Gastrocnemius medialis (tissue), 4 donors: ENCODE data around the gene PIK3R6. TPM values are rescaled to one million over a fixed set of nuclear protein-coding genes. Genes with fewer than 3 reads are reported as not detected.

Source experiments
- ATAC-seq, 2 donors: fragments of 150-250 bp; one replicate each; pipeline ENCODE4 v1.9.1; 2016
- DNase-seq, 2 donors: peaks; one replicate each; pipeline ENCODE4 v3.0.0-alpha.2; 2019
- H3K27ac ChIP-seq, 4 donors: fragments of 200-600 bp; sonication (generic); 1 replicate in 1 of 4; 2 replicates in 3 of 4; pipeline ENCODE4 v1.5.1; 2016 to 2018; ENCODE audit warnings: mild to moderate bottlenecking in 2 of 4, moderate library complexity in 1 of 4
- H3K27me3 ChIP-seq, 3 donors: fragments of 200-600 bp; sonication (generic) in 2 of 3; 1 replicate in 1 of 3; 2 replicates in 2 of 3; pipeline versions ENCODE4 v1.5.1 to v1.6.0; 2016 to 2019; ENCODE audit warnings: mild to moderate bottlenecking in 1 of 3, moderate library complexity in 1 of 3
- H3K36me3 ChIP-seq, 2 donors: fragments of 200-600 bp; sonication (generic) in 1 of 2; one replicate each; pipeline ENCODE4 v1.5.1; 2017 to 2018
- H3K4me1 ChIP-seq, 2 donors: fragments of 200-600 bp; sonication (generic) in 1 of 2; one replicate each; pipeline ENCODE4 v1.5.1; 2016 to 2017; ENCODE audit warnings: mild to moderate bottlenecking in 2 of 2
- H3K4me3 ChIP-seq, 4 donors: fragments of 200-600 bp; sonication (generic) in 3 of 4; 1 replicate in 1 of 4; 2 replicates in 3 of 4; pipeline ENCODE4 v1.5.1; 2016 to 2019; ENCODE audit warnings: mild to moderate bottlenecking in 2 of 4
- H3K9me3 ChIP-seq, 3 donors: fragments of 200-600 bp; sonication (generic) in 2 of 3; 1 replicate in 1 of 3; 2 replicates in 2 of 3; pipeline ENCODE4 v1.5.1; 2016 to 2019
- CTCF ChIP-seq, 5 experiments: fragments of 450-650 bp in 3 of 5; fragments of 200-600 bp in 2 of 5; sonication (generic) in 2 of 5; IDR thresholded peaks in 4 of 5; conservative IDR thresholded peaks in 1 of 5; 1 replicate in 4 of 5; 2 replicates in 1 of 5; pipeline ENCODE4 v1.5.1; 2016 to 2019; ENCODE audit warnings: antibody characterized with exemption in 5 of 5, mild to moderate bottlenecking in 3 of 5, moderate library complexity in 3 of 5
- POLR2A ChIP-seq, 2 donors: fragments of 450-650 bp; IDR thresholded peaks; one replicate each; pipeline ENCODE4 v1.6.1; 2017; ENCODE audit warnings: antibody characterized with exemption in 2 of 2, mild to moderate bottlenecking in 2 of 2, moderate library complexity in 2 of 2
- in situ Hi-C, 4 donors: fragments of 200-750 bp; cut with MboI; loops; one replicate each; pipeline versions ENCODE4 v1.15.0 to v1.8.0; 2017; ENCODE audit warnings: low sequenced_read_pairs in 4 of 4
- intact Hi-C: fragments of 100-400 bp; cut with DNase I; formaldehyde crosslinking; loops from one replicate; pipeline ENCODE4 v1.15.1; 2023; ENCODE audit warnings: low total_unique reads
- total RNA-seq, 4 donors: library from RNA; depleted of rRNA; stranded (reverse); fragments of >200 nt; gene quantifications; one replicate each; pipeline versions ENCODE4 v1.1.0 to v1.2.3, GENCODE V29; 2016

PIK3R6 gene
- total RNA-seq, 4 donors from 2014 or later: 0.09 to 0.24 (median 0.16) TPM; not detected in 1

- H3K9me3 ChIP-seq: no peaks in the 10 kb centered on the region
- intact Hi-C loops (no loop called here), in situ Hi-C loops (no loop called here)
- no peak for ATAC-seq
- no peaks in the 10 kb centered on the region for H3K36me3 ChIP-seq
- no peaks in the 10 kb centered on the region for H3K4me1 ChIP-seq
- TF ChIP-seq CTCF (IDR thresholded peaks at IDR 0.05 in 4 of 5, conservative IDR thresholded peaks at IDR 0.05 in 1 of 5) (no peak), POLR2A (IDR thresholded peaks at IDR 0.05) (no peak)
- no peaks in the 10 kb centered on the region for H3K27me3 ChIP-seq
- no peak for DNase-seq
- H3K4me3 ChIP-seq: no peak overlapping the region
- H3K27ac ChIP-seq: no peak overlapping the region
Measured at GRCh38 chr17:8913091-8913490, 45.6 kb upstream of the PIK3R6 start.

DNA sequence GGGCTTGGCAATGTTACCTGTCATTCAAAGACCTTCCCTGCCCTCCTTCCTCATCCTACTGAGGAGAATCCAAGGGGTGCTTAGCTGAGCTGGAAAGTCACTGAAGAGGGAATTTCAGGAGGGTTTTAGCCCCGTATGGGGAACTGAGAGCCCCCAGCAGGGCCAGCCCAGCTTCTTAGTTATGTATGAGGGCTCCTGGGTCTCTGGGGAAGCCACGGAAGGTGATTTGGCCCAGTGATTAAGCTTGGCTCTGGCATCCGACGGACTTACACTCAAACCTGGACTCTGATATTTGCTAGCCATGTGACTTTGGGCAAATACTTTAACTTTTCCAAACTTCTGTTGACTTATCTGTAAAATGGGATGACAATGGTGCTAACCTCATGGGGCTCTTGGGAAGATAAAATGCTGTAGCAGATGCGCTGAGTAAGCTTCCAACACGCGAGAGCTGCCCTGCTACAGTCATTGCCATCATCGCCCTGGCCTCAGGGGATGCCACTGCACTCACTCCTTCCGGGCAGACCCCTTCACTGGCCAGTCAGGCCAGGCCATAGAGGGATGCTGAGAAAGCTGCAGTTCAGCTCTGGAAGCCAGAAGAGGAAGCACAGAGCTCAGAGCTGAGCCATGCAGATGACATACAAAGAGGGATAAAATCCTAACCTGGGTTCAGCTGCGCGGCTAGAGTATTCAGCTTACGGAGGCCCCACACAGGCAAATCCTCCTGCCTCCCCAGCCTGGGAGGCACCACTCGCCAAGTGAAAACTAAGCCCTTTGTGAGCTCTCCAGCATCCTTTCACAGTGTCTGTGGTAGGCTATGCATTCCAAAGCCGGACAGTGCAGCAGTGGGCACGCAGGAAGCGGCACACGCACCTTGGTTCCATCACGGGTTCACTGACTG is 44.9 kb upstream of the PIK3R6 start:
- H3K4me3 ChIP-seq: no peak overlapping the region
- H3K27me3 ChIP-seq: no peaks in the 10 kb centered on the region
- in situ Hi-C loops: no loop called here
- no peak for TF ChIP-seq CTCF (IDR thresholded peaks at IDR 0.05 in 4 of 5, conservative IDR thresholded peaks at IDR 0.05 in 1 of 5)
- no peak for TF ChIP-seq POLR2A (IDR thresholded peaks at IDR 0.05)
- no peak overlapping the region for H3K27ac ChIP-seq
- no peaks in the 10 kb centered on the region for H3K9me3 ChIP-seq
- no peaks in the 10 kb centered on the region for H3K4me1 ChIP-seq
- ATAC-seq: no peak
- H3K36me3 ChIP-seq: no peaks in the 10 kb centered on the region
- intact Hi-C loops: no loop called here
- no peak for DNase-seq

DNA sequence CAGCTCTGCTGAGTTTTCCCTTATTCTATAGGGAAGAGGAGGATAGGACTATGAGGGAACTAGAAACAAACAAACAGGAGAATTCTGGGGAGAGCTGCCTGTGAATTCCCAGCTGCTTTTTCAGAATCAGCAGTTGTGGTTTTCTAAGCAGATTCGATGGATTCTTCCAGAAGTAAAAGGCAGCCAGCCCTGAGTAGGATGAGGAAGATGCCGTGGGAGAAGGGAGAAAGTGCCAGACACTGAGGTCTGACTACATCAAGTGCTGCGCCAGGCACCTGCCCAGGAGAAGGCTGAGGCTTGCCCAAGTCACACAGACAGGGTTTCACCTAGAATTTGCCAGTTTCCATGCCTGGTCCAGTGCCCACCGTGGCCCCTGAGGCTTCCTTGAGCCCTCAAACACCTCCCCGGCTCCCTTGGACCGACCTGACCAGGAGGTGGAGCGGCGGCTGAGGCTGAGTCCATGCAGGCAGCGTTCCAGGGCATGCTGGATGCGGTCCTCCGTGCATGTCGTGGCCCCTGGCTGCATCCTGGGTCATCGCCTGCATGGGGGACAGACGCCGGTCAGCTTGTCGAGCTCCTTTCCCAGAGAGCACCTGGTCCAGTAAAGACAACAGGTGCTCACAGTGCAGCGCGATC is 43.6 kb upstream of the PIK3R6 start:
- in situ Hi-C loops (no loop called here), intact Hi-C loops (no loop called here)
- no peak for ATAC-seq
- Histone ChIP-seq H3K4me3 (no peak overlapping the region), H3K9me3 (no peaks in the 10 kb centered on the region), H3K4me1 (no peaks in the 10 kb centered on the region), H3K36me3 (no peaks in the 10 kb centered on the region), H3K27me3 (no peaks in the 10 kb centered on the region), H3K27ac (no peak overlapping the region)
- no peak for DNase-seq
- TF ChIP-seq CTCF (IDR thresholded peaks at IDR 0.05 in 4 of 5, conservative IDR thresholded peaks at IDR 0.05 in 1 of 5): no peak
- TF ChIP-seq POLR2A (IDR thresholded peaks at IDR 0.05): no peak

DNA sequence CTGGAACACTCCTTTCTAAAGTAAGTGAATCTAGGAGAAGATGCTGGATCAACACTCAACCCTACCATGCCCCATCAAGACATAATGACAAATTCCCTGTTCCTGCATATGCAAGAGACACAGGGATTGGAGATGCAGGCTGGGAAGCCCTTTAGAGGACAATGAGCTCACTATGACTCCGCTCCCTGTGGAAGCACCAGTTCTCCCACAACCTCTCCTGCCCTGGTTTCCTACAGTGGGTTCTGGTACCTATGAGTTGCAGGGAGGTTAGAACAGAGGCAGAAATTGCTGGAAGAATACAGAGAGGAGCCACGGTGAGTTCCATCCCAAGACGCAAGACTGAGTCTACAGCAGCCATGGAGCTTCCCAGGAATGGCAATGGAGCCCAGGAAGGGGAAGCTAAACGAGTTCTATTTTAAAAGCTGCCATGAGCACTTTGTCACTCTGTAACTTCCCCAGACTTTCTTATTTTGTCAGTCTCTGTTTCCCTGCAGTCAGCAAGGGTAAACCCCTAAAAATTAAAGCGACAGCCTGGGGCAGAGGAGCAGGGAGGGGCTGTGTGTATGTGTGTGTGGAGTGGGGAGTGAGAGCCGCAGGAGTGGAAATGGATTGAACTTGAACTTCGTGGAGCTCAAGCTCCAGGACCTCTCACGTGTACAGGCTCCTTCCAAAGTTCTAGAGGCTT is 42.3 kb upstream of the PIK3R6 start:
- H3K27me3 ChIP-seq: no peaks in the 10 kb centered on the region
- ATAC-seq (no peak), DNase-seq (no peak)
- no peak for TF ChIP-seq POLR2A (IDR thresholded peaks at IDR 0.05)
- no peak for TF ChIP-seq CTCF (IDR thresholded peaks at IDR 0.05 in 4 of 5, conservative IDR thresholded peaks at IDR 0.05 in 1 of 5)
- intact Hi-C loops (no loop called here), in situ Hi-C loops (no loop called here)
- H3K36me3 ChIP-seq: no peaks in the 10 kb centered on the region
- no peak overlapping the region for H3K27ac ChIP-seq
- no peaks in the 10 kb centered on the region for H3K9me3 ChIP-seq
- H3K4me3 ChIP-seq: no peak overlapping the region
- H3K4me1 ChIP-seq: no peaks in the 10 kb centered on the region
